CD4-positive, alpha-beta T cell (primary cell): ENCODE measurements around the gene TOE1. TPM values are rescaled to one million over a fixed set of nuclear protein-coding genes. Genes with fewer than 3 reads are reported as not detected.

Experiments used
- ATAC-seq: fragments of 200-7000 bp; cut with Tn5 transposase; one replicate; pipeline ENCODE4 v1.10.0; 2022; ENCODE audit warnings: mild to moderate bottlenecking; ENCODE audit not compliant: poor library complexity
- CTCF ChIA-PET: fragments of 350-600 bp; sonication (Branson Sonifier 250); formaldehyde crosslinking; loops from one replicate; lab custom pipeline; 2021; ENCODE audit warnings: antibody characterized with exemption, inconsistent platforms; lab: Charles Lee
- POLR2A ChIA-PET: fragments of 350-600 bp; sonication (Branson Sonifier 250); formaldehyde crosslinking; loops from one replicate; lab custom pipeline; 2021; ENCODE audit warnings: antibody characterized with exemption, inconsistent platforms; lab: Charles Lee
- DNase-seq, 14 experiments: peaks; one replicate each; pipeline ENCODE4 v3.0.0-alpha.2; 2013 to 2020; ENCODE audit warnings: mixed read lengths in 2 of 14
- H3K27ac ChIP-seq, 2 donors: one replicate each; pipeline versions ENCODE4 v1.5.1 to v1.7.0; 2013; ENCODE audit warnings: low read length in 2 of 2, low read depth in 1 of 2, mild to moderate bottlenecking in 1 of 2
- H3K27me3 ChIP-seq, 2 experiments: 1 replicate in 1 of 2; 2 replicates in 1 of 2; pipeline versions ENCODE4 v1.6.1 to v1.7.0; 2013; ENCODE audit warnings: low read length in 2 of 2, control low read depth in 1 of 2, mild to moderate bottlenecking in 1 of 2, moderate library complexity in 1 of 2; ENCODE audit not compliant: insufficient read depth in 2 of 2, control insufficient read depth in 1 of 2
- H3K36me3 ChIP-seq: one replicate; pipeline ENCODE4 v1.6.1; 2013; ENCODE audit warnings: low read length, control low read depth; ENCODE audit not compliant: insufficient read depth
- H3K4me1 ChIP-seq: one replicate; pipeline ENCODE4 v1.6.1; 2013; ENCODE audit warnings: low read length, control low read depth; ENCODE audit not compliant: insufficient read depth
- H3K4me3 ChIP-seq: one replicate; pipeline ENCODE4 v1.5.1; 2013; ENCODE audit warnings: mild to moderate bottlenecking, low read length, moderate library complexity
- H3K9me3 ChIP-seq, 2 experiments: 1 replicate in 1 of 2; 2 replicates in 1 of 2; pipeline versions ENCODE4 v1.6.1 to v1.7.0; 2013; ENCODE audit warnings: low read length in 2 of 2, mild to moderate bottlenecking in 2 of 2, control low read depth in 1 of 2, moderate library complexity in 1 of 2; ENCODE audit not compliant: control insufficient read depth in 1 of 2, insufficient read depth in 1 of 2
- H3K27ac Mint-ChIP-seq: one replicate; pipeline ENCODE4 v1.8.0; 2020; ENCODE audit warnings: mixed read lengths
- H3K27me3 Mint-ChIP-seq: one replicate; pipeline ENCODE4 v1.8.0; 2021; ENCODE audit warnings: mixed read lengths
- H3K36me3 Mint-ChIP-seq: one replicate; pipeline ENCODE4 v1.8.0; 2021; ENCODE audit warnings: low read depth, mixed read lengths
- H3K4me1 Mint-ChIP-seq: one replicate; pipeline ENCODE4 v1.8.0; 2021; ENCODE audit warnings: low read depth, mixed read lengths
- H3K4me3 Mint-ChIP-seq: one replicate; pipeline ENCODE4 v1.8.0; 2020; ENCODE audit warnings: mild to moderate bottlenecking, mixed read lengths
- H3K9me3 Mint-ChIP-seq: one replicate; pipeline ENCODE4 v1.8.0; 2020; ENCODE audit warnings: mixed read lengths
- CTCF ChIP-seq: fragments of 200-600 bp; IDR thresholded peaks from one replicate; pipeline ENCODE4 v1.8.0; 2022; ENCODE audit warnings: antibody characterized with exemption, mild to moderate bottlenecking
- intact Hi-C, 2 experiments: fragments of 100-400 bp; cut with DNase I in 1 of 2; cut with micrococcal nuclease in 1 of 2; formaldehyde crosslinking; loops; one replicate each; pipeline versions ENCODE4 v1.15.1 to v1.9.0; 2023 to 2025; cut with DNase I, micrococcal nuclease
- total RNA-seq, 174 experiments: library from RNA in 2 of 174; stranded (reverse) in 2 of 174; gene quantifications; one replicate each; pipeline ENCODE4 v1.2.3 and lab custom pipeline; 2021 to 2026

The TOE1 gene
- total RNA-seq, 2 experiments from 2014 or later: 44.5 to 46.2 TPM

- H3K4me1 ChIP-seq: peaks cover 2% of the 10 kb centered on the region
- DNase-seq (no peak), ATAC-seq (no peak)
- H3K4me1 Mint-ChIP-seq: no peaks in the 10 kb centered on the region
- peaks cover 39% of the 10 kb centered on the region for H3K36me3 Mint-ChIP-seq
- no peak overlapping the region for H3K27ac ChIP-seq
- H3K27me3 ChIP-seq: no peaks in the 10 kb centered on the region
- CTCF ChIA-PET: no interaction called here
- H3K27ac Mint-ChIP-seq: no peak overlapping the region
- intact Hi-C loops: loop anchor here in 1 of 2 experiments (10.0 kb wide), 1 partner anchor 237 kb away; the partner anchor contains the start of gene NASP
- no peak overlapping the region for H3K4me3 Mint-ChIP-seq
- H3K4me3 ChIP-seq: no peak overlapping the region
- H3K9me3 ChIP-seq: no peaks in the 10 kb centered on the region
- no peaks in the 10 kb centered on the region for H3K27me3 Mint-ChIP-seq
- no peaks in the 10 kb centered on the region for H3K9me3 Mint-ChIP-seq
- H3K36me3 ChIP-seq: peaks cover 28% of the 10 kb centered on the region
- POLR2A ChIA-PET: interaction anchor here (0.6 to 4.8 kb wide), 3 partner anchors 8 to 804 kb away, joined by 3 to 28 read pairs (median 3); partner anchors contain the start of genes MUTYH and TOE1
- TF ChIP-seq CTCF: no peak
Measured at GRCh38 chr1:45348020-45348419, 8.1 kb downstream of the TOE1 start.

- no peak for ATAC-seq
Measured at GRCh38 chr1:45348609-45348965, 8.6 kb downstream of the TOE1 start.

GRCh38 chr1:45348966-45349677 is 9.2 kb downstream of the TOE1 start:
- Histone ChIP-seq H3K4me1 (no peaks in the 10 kb centered on the region), H3K4me3 (no peak overlapping the region), H3K36me3 (peaks cover 16% of the 10 kb centered on the region), H3K9me3 (no peaks in the 10 kb centered on the region), H3K27ac (no peak overlapping the region), H3K27me3 (no peaks in the 10 kb centered on the region)
- Mint-ChIP-seq H3K27me3 (no peaks in the 10 kb centered on the region), H3K27ac (no peak overlapping the region), H3K4me1 (no peaks in the 10 kb centered on the region), H3K4me3 (no peak overlapping the region), H3K36me3 (peaks cover 28% of the 10 kb centered on the region), H3K9me3 (no peaks in the 10 kb centered on the region)
- CTCF ChIA-PET: no interaction called here
- intact Hi-C loops: loop anchor here in 1 of 2 experiments (10.0 kb wide), 1 partner anchor 236 kb away; the partner anchor contains the start of gene NASP
- DNase-seq (no peak), ATAC-seq (no peak)
- no peak for TF ChIP-seq CTCF
- POLR2A ChIA-PET: interaction anchor here (4.8 kb wide), 1 partner anchor 9 kb away, joined by 28 read pairs; the partner anchor contains the start of genes MUTYH and TOE1

More at GRCh38 chr1:45348609-45348965, 8.6 kb downstream of the TOE1 start:
- Mint-ChIP-seq H3K27ac (no peak overlapping the region), H3K4me3 (no peak overlapping the region), H3K9me3 (no peaks in the 10 kb centered on the region), H3K27me3 (no peaks in the 10 kb centered on the region), H3K36me3 (peaks cover 33% of the 10 kb centered on the region), H3K4me1 (no peaks in the 10 kb centered on the region)
- Histone ChIP-seq H3K4me1 (no peaks in the 10 kb centered on the region), H3K27me3 (no peaks in the 10 kb centered on the region), H3K4me3 (no peak overlapping the region), H3K36me3 (peaks cover 22% of the 10 kb centered on the region), H3K27ac (no peak overlapping the region), H3K9me3 (no peaks in the 10 kb centered on the region)
- no peak for DNase-seq
- CTCF ChIA-PET: no interaction called here
- POLR2A ChIA-PET: interaction anchor here (0.6 to 4.8 kb wide), 3 partner anchors 9 to 803 kb away, joined by 3 to 28 read pairs (median 3); partner anchors contain the start of genes MUTYH and TOE1
- TF ChIP-seq CTCF: no peak
- intact Hi-C loops: loop anchor here in 1 of 2 experiments (10.0 kb wide), 1 partner anchor 236 kb away; the partner anchor contains the start of gene NASP
